Breast epithelium (tissue), 4 donors: ENCODE results near the gene MFAP3L. TPM values are rescaled to one million over a fixed set of nuclear protein-coding genes. Genes with fewer than 3 reads are reported as not detected.

Experiments
- DNase-seq, 2 donors: peaks; one replicate each; pipeline ENCODE4 v3.0.0-alpha.2; 2019; ENCODE audit warnings: low spot score in 2 of 2
- H3K27ac ChIP-seq, 2 donors: fragments of 200-600 bp; sonication (generic) in 1 of 2; one replicate each; pipeline ENCODE4 v1.5.1; 2016 to 2019; ENCODE audit warnings: mild to moderate bottlenecking in 1 of 2
- H3K27me3 ChIP-seq, 2 donors: fragments of 200-600 bp; sonication (generic) in 1 of 2; one replicate each; pipeline versions ENCODE4 v1.5.1 to v1.6.0; 2017 to 2019; ENCODE audit warnings: control low read depth in 1 of 2, mild to moderate bottlenecking in 1 of 2
- H3K36me3 ChIP-seq: fragments of 200-600 bp; one replicate; pipeline ENCODE4 v1.5.1; 2019
- H3K4me1 ChIP-seq, 2 donors: fragments of 200-600 bp; sonication (generic); one replicate each; pipeline ENCODE4 v1.5.1; 2016 to 2019; ENCODE audit warnings: control low read depth in 1 of 2
- H3K4me3 ChIP-seq, 3 donors: fragments of 200-600 bp; sonication (generic); 1 replicate in 2 of 3; 2 replicates in 1 of 3; pipeline ENCODE4 v1.5.1; 2016 to 2019; ENCODE audit warnings: mild to moderate bottlenecking in 3 of 3, moderate library complexity in 2 of 3
- H3K9me3 ChIP-seq, 2 donors: fragments of 200-600 bp; sonication (generic) in 1 of 2; one replicate each; pipeline ENCODE4 v1.5.1; 2016 to 2019; ENCODE audit warnings: control low read depth in 1 of 2
- POLR2A ChIP-seq: fragments of 450-650 bp; IDR thresholded peaks from one replicate; pipeline ENCODE4 v1.6.1; 2016; ENCODE audit warnings: antibody characterized with exemption, mild to moderate bottlenecking, moderate library complexity
- POLR2AphosphoS5 ChIP-seq, 3 donors: sonication (generic); formaldehyde crosslinking; IDR thresholded peaks; one replicate each; pipeline ENCODE4 v1.6.1; 2017; ENCODE audit warnings: antibody characterized with exemption in 3 of 3
- intact Hi-C: fragments of 100-400 bp; cut with DNase I; formaldehyde crosslinking; loops from one replicate; pipeline ENCODE4 v1.15.1; 2023; ENCODE audit warnings: low total_unique reads
- total RNA-seq, 3 donors: library from RNA; depleted of rRNA; stranded (reverse); fragments of >200 nt; gene quantifications; one replicate each; pipeline ENCODE4 v1.1.0, GENCODE V29; 2016
- TF ChIP-seq, protein P1 (sequence below), 3 donors: fragments of 450-650 bp; IDR thresholded peaks; one replicate each; pipeline ENCODE4 v1.5.1; 2016 to 2017; ENCODE audit warnings: antibody characterized with exemption in 3 of 3, mild to moderate bottlenecking in 3 of 3, moderate library complexity in 3 of 3

MFAP3L gene
- total RNA-seq, 3 donors from 2014 or later: 5.1 to 87.4 (median 19.3) TPM

DNA sequence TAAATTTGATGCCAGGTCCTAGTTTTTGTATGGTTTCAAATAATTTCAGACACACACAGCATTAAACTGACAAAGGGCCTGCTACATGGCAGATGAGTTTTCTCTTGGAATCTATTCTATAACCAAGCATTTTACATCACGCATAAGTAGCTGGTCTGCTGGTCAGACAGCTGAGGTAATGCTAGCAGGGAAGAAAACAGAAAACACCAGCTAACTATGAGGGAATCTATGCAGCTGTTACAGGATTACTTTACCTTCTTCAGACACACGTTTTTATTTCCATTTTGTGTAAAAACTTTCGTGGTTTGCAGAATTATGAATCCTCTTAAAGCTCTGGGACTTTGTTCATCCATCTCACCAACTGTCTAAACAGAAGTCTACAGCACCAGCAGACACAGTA is 42.0 kb downstream of the MFAP3L start:
- TF ChIP-seq POLR2A: no peak
- TF ChIP-seq POLR2AphosphoS5 (IDR thresholded peaks at IDR 0.05): no peak
- Histone ChIP-seq H3K27me3 (no peaks in the 10 kb centered on the region), H3K36me3 (no peaks in the 10 kb centered on the region), H3K4me3 (no peak overlapping the region), H3K27ac (no peak overlapping the region), H3K4me1 (no peaks in the 10 kb centered on the region), H3K9me3 (no peaks in the 10 kb centered on the region)
- intact Hi-C loops: no loop called here
- DNase-seq: no peak

- Histone ChIP-seq H3K4me3 (no peak overlapping the region), H3K9me3 (no peaks in the 10 kb centered on the region), H3K4me1 (no peaks in the 10 kb centered on the region), H3K36me3 (no peaks in the 10 kb centered on the region), H3K27ac (no peak overlapping the region), H3K27me3 (no peaks in the 10 kb centered on the region)
- intact Hi-C loops: no loop called here
- TF ChIP-seq POLR2A (no peak), POLR2AphosphoS5 (IDR thresholded peaks at IDR 0.05) (no peak)
- TF ChIP-seq, protein P1, sequence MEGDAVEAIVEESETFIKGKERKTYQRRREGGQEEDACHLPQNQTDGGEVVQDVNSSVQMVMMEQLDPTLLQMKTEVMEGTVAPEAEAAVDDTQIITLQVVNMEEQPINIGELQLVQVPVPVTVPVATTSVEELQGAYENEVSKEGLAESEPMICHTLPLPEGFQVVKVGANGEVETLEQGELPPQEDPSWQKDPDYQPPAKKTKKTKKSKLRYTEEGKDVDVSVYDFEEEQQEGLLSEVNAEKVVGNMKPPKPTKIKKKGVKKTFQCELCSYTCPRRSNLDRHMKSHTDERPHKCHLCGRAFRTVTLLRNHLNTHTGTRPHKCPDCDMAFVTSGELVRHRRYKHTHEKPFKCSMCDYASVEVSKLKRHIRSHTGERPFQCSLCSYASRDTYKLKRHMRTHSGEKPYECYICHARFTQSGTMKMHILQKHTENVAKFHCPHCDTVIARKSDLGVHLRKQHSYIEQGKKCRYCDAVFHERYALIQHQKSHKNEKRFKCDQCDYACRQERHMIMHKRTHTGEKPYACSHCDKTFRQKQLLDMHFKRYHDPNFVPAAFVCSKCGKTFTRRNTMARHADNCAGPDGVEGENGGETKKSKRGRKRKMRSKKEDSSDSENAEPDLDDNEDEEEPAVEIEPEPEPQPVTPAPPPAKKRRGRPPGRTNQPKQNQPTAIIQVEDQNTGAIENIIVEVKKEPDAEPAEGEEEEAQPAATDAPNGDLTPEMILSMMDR (IDR thresholded peaks at IDR 0.05): no peak
- no peak for DNase-seq
Observed at GRCh38 chr4:169976951-169977350, 49.2 kb downstream of the MFAP3L start.

DNA sequence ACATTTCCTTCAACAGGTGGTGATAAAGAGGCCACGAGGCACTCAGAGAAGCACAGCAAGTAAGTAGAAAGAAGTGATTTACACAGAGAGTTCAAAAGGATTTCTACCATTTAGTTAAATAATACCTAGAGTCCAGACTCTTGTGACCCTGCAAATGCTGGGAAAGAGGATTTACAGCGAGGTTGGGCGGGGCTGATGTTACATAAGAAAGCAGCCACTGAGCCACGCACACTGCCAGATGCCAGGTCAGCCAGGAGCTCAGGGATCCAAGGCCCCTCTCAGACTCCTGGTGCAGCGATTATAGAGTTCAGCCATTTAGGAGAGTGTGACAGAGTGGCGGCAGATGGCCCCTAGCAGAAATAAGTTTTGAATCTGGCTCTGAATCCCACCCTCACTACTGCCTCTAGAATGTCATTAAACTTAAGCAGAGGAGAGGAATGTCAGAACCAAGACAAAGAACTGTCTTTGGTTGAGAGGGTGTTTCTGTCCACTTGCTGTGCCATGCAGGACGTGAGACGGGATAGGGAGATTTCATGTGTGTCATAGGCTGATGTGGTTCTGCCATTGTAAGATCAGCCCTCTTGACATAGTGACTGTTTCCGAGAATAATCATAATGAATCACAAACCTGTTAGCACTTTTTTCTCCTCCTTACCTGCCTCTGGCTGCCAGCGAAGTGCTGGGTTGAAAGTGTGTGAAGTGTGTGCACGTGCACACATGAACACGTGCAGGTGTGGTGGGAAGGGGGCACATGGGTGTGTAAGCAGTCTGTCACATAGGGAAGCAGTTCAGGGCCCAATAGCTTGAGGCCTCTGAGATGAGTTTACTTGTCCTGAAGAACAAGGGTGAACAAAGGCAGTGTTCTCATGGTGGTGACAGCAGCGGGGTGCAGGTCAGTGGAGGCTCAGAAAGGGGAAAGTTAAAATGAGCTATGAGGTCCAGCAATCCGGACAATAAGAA is 50.1 kb downstream of the MFAP3L start:
- Histone ChIP-seq H3K9me3 (no peaks in the 10 kb centered on the region), H3K27ac (no peak overlapping the region), H3K4me1 (no peaks in the 10 kb centered on the region), H3K36me3 (no peaks in the 10 kb centered on the region), H3K27me3 (no peaks in the 10 kb centered on the region), H3K4me3 (no peak overlapping the region)
- TF ChIP-seq POLR2AphosphoS5 (IDR thresholded peaks at IDR 0.05) (no peak), POLR2A (no peak)
- TF ChIP-seq, protein P1 (IDR thresholded peaks at IDR 0.05): no peak
- DNase-seq: no peak
- intact Hi-C loops: no loop called here

- TF ChIP-seq POLR2A (no peak), POLR2AphosphoS5 (IDR thresholded peaks at IDR 0.05) (no peak)
- TF ChIP-seq, protein P1 (IDR thresholded peaks at IDR 0.05): no peak
- H3K27me3 ChIP-seq: no peaks in the 10 kb centered on the region
- intact Hi-C loops: no loop called here
- DNase-seq: no peak
- H3K9me3 ChIP-seq: no peaks in the 10 kb centered on the region
- no peak overlapping the region for H3K4me3 ChIP-seq
- no peaks in the 10 kb centered on the region for H3K36me3 ChIP-seq
- H3K27ac ChIP-seq: no peak overlapping the region
- H3K4me1 ChIP-seq: no peaks in the 10 kb centered on the region
Observed at GRCh38 chr4:169975131-169975837, 50.9 kb downstream of the MFAP3L start.

DNA sequence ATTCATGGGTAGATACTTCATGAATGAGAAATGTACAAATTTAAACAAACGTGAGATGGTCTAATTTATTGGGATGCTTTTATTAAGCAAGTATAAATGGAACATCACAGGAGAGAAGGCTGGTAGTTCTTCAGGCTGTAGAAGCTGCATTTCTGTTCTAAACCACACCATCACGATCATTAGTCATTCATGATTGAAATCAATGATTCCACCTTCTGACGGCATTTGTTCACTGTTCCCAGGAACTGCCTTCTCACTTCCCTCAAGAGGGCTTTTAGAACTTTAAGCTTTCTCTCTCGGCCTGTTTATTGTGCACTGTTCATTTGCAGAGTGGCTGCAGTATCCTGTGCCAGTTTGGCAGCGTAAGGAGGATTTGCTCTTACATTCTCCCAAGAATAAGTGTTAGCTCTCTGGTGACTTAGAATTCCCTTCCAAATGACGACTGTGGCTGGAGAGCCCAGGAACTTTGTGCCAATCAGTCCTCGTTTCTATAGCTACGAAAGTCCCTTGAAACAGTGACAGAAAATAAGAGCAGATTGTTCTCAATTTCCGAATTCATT is 54.7 kb downstream of the MFAP3L start:
- Histone ChIP-seq H3K4me3 (no peak overlapping the region), H3K36me3 (no peaks in the 10 kb centered on the region), H3K4me1 (no peaks in the 10 kb centered on the region), H3K27ac (no peak overlapping the region), H3K27me3 (no peaks in the 10 kb centered on the region), H3K9me3 (no peaks in the 10 kb centered on the region)
- no peak for DNase-seq
- TF ChIP-seq POLR2AphosphoS5 (IDR thresholded peaks at IDR 0.05): no peak
- no peak for TF ChIP-seq POLR2A
- TF ChIP-seq, protein P1 (IDR thresholded peaks at IDR 0.05): no peak
- intact Hi-C loops: no loop called here
